Natural killer cell (primary cell): ENCODE data around the gene COL4A1. TPM values are rescaled to one million over a fixed set of nuclear protein-coding genes. Genes with fewer than 3 reads are reported as not detected.

Source experiments
- ATAC-seq, 3 donors: fragments of 150-1000 bp in 2 of 3; fragments of 200-7000 bp in 1 of 3; cut with Tn5 transposase; 1 replicate in 1 of 3; 2 replicates in 2 of 3; pipeline ENCODE4 v1.10.0; 2021; ENCODE audit warnings: mild to moderate bottlenecking in 2 of 3, moderate library complexity in 2 of 3
- DNase-seq, 2 donors: peaks; one replicate each; pipeline versions ENCODE4 v3.0.0 to v3.0.0-alpha.2; 2013 to 2021; ENCODE audit warnings: mixed read lengths in 1 of 2
- H3K27ac ChIP-seq: one replicate; pipeline ENCODE4 v1.5.1; 2013; ENCODE audit warnings: mild to moderate bottlenecking, low read length
- H3K27me3 ChIP-seq: one replicate; pipeline ENCODE4 v1.6.1; 2013; ENCODE audit warnings: low read length; ENCODE audit not compliant: control insufficient read depth, insufficient read depth
- H3K36me3 ChIP-seq: one replicate; pipeline ENCODE4 v1.6.1; 2013; ENCODE audit warnings: low read length; ENCODE audit not compliant: control insufficient read depth, insufficient read depth
- H3K4me1 ChIP-seq: one replicate; pipeline ENCODE4 v1.6.1; 2013; ENCODE audit warnings: low read length; ENCODE audit not compliant: control insufficient read depth, insufficient read depth
- H3K4me3 ChIP-seq: one replicate; pipeline ENCODE4 v1.5.1; 2013; ENCODE audit warnings: low read length
- H3K9me3 ChIP-seq: one replicate; pipeline ENCODE4 v1.6.1; 2013; ENCODE audit warnings: low read length; ENCODE audit not compliant: control insufficient read depth, insufficient read depth
- H3K27ac Mint-ChIP-seq, 2 donors: one replicate each; pipeline ENCODE4 v1.8.0; 2022; ENCODE audit warnings: mild to moderate bottlenecking in 2 of 2, mixed read lengths in 2 of 2, moderate library complexity in 1 of 2
- H3K27me3 Mint-ChIP-seq, 2 donors: one replicate each; pipeline ENCODE4 v1.8.0; 2022; ENCODE audit warnings: low read depth in 2 of 2, mixed read lengths in 2 of 2
- H3K36me3 Mint-ChIP-seq: one replicate; pipeline ENCODE4 v1.8.0; 2022; ENCODE audit warnings: mixed read lengths
- H3K4me1 Mint-ChIP-seq, 2 donors: one replicate each; pipeline ENCODE4 v1.8.0; 2022; ENCODE audit warnings: mixed read lengths in 2 of 2
- H3K4me3 Mint-ChIP-seq: one replicate; pipeline ENCODE4 v1.8.0; 2022; ENCODE audit warnings: mild to moderate bottlenecking, moderate library complexity, mixed read lengths
- H3K9me3 Mint-ChIP-seq, 2 donors: one replicate each; pipeline ENCODE4 v1.8.0; 2022; ENCODE audit warnings: mixed read lengths in 2 of 2
- CTCF ChIP-seq: fragments of 200-600 bp; IDR thresholded peaks from one replicate; pipeline ENCODE4 v1.8.0; 2022; ENCODE audit warnings: antibody characterized with exemption
- WGBS: methylation state at CpG from one replicate; pipeline ENCODE4 v1.1.7; 2013; ENCODE audit warnings: missing lambda C conversion rate; ENCODE audit not compliant: insufficient coverage; 5-methylcytosine and 5-hydroxymethylcytosine counted together
- intact Hi-C: fragments of 100-400 bp; cut with micrococcal nuclease; formaldehyde crosslinking; loops from one replicate; pipeline ENCODE4 v1.14.2; 2022
- total RNA-seq, 4 donors: library from RNA; stranded (reverse); fragments of 120-200 nt in 1 of 4; gene quantifications; one replicate each; pipeline versions ENCODE4 v1.2.3 to v1.2.4, GENCODE V29; 2013 to 2022

Gene COL4A1
- total RNA-seq, 3 donors from 2014 or later (not counting 1 experiment from before 2014, with no cell fraction given) = not detected

GRCh38 chr13:110312339-110313031 lies 5.5 kb upstream of the COL4A1 start:
- Histone ChIP-seq H3K36me3 (no peaks in the 10 kb centered on the region), H3K4me3 (no peak overlapping the region), H3K4me1 (no peaks in the 10 kb centered on the region), H3K9me3 (no peaks in the 10 kb centered on the region), H3K27ac (no peak overlapping the region), H3K27me3 (peaks cover 8% of the 10 kb centered on the region)
- intact Hi-C loops = no loop called here
- H3K36me3 Mint-ChIP-seq = no peaks in the 10 kb centered on the region
- no peak for DNase-seq
- no peak for ATAC-seq
- TF ChIP-seq CTCF = no peak
- no peak overlapping the region for H3K4me3 Mint-ChIP-seq
- no peaks in the 10 kb centered on the region for H3K9me3 Mint-ChIP-seq
- peaks cover 24 to 44% of the 10 kb centered on the region in 2 donors for H3K27me3 Mint-ChIP-seq
- no peak overlapping the region for H3K27ac Mint-ChIP-seq
- WGBS = 90% methylated on average over 4 of the region's 4 CpGs
- H3K4me1 Mint-ChIP-seq = no peaks in the 10 kb centered on the region

GRCh38 chr13:110311443-110312338 lies 4.7 kb upstream of the COL4A1 start:
- H3K9me3 Mint-ChIP-seq = no peaks in the 10 kb centered on the region
- no peak for ATAC-seq
- Histone ChIP-seq H3K36me3 (no peaks in the 10 kb centered on the region), H3K27me3 (peaks cover 9% of the 10 kb centered on the region), H3K9me3 (no peaks in the 10 kb centered on the region), H3K4me1 (no peaks in the 10 kb centered on the region), H3K27ac (no peak overlapping the region), H3K4me3 (no peak overlapping the region)
- no peaks in the 10 kb centered on the region for H3K36me3 Mint-ChIP-seq
- 32% methylated on average over 26 of the region's 30 CpGs for WGBS
- no peak overlapping the region for H3K27ac Mint-ChIP-seq
- no peak for TF ChIP-seq CTCF
- H3K4me3 Mint-ChIP-seq = no peak overlapping the region
- intact Hi-C loops = no loop called here
- H3K27me3 Mint-ChIP-seq = peaks cover 19 to 44% of the 10 kb centered on the region in 2 donors
- H3K4me1 Mint-ChIP-seq = no peaks in the 10 kb centered on the region
- no peak for DNase-seq

- Mint-ChIP-seq H3K9me3 (no peaks in the 10 kb centered on the region), H3K4me3 (no peak overlapping the region), H3K27ac (no peak overlapping the region), H3K36me3 (peaks cover 2% of the 10 kb centered on the region), H3K27me3 (peaks cover 21 to 47% of the 10 kb centered on the region in 2 donors), H3K4me1 (no peaks in the 10 kb centered on the region)
- no peak for DNase-seq
- WGBS = 65% methylated on average over 10 of the region's 14 CpGs
- Histone ChIP-seq H3K4me1 (no peaks in the 10 kb centered on the region), H3K27ac (no peak overlapping the region), H3K36me3 (no peaks in the 10 kb centered on the region), H3K9me3 (no peaks in the 10 kb centered on the region), H3K4me3 (no peak overlapping the region), H3K27me3 (peaks cover 9% of the 10 kb centered on the region)
- TF ChIP-seq CTCF = no peak
- ATAC-seq = no peak
- intact Hi-C loops = no loop called here
Observed at GRCh38 chr13:110310541-110311442, 3.8 kb upstream of the COL4A1 start.
